Stimulated activated CD4-positive, alpha-beta T cell treated with anti-CD3 and anti-CD28 coated beads, Interleukin-12 subunit alpha, Interleukin-12 subunit beta, amount 100 ng/mL, for 48 hours (primary cell): ENCODE measurements around the gene LSR.
"Not testable (repeated sequence)": the region's sequence is repeated elsewhere in the genome, so short reads cannot be mapped to it uniquely, and the experiment has no call there.

Experiments used
- DNase-seq, 3 donors: peaks; one replicate each; pipeline ENCODE4 v3.0.0-alpha.2; 2020; ENCODE audit warnings: low read depth in 2 of 3, low spot score in 1 of 3

Gene LSR

GRCh38 chr19:35284153-35285094, 35.6 kb downstream of the LSR start:
- DNase-seq, result no peak

GRCh38 chr19:35285095-35285449, 36.3 kb downstream of the LSR start:
- no peak for DNase-seq

GRCh38 chr19:35285465-35285864, 36.7 kb downstream of the LSR start:
- DNase-seq, result not testable (repeated sequence)

GRCh38 chr19:35286101-35286500, 37.3 kb downstream of the LSR start:
- not testable (repeated sequence) for DNase-seq

GRCh38 chr19:35287713-35288112, 38.9 kb downstream of the LSR start:
- no peak for DNase-seq

- no peak for DNase-seq
Observed at GRCh38 chr19:35288331-35288730, 39.5 kb downstream of the LSR start.

GRCh38 chr19:35288906-35289305, 40.1 kb downstream of the LSR start:
- no peak for DNase-seq

GRCh38 chr19:35290381-35291127, 41.8 kb downstream of the LSR start:
- DNase-seq, result no peak

- no peak for DNase-seq
Observed at GRCh38 chr19:35291259-35291658, 42.5 kb downstream of the LSR start.

- DNase-seq, result no peak
Observed at GRCh38 chr19:35291916-35292315, 43.1 kb downstream of the LSR start, which contains the start of gene MAG. Gene MAG, plus strand, starts transcription at chr19:35292161. Its CDS starts 3,248 bp downstream, at chr19:35295409.

GRCh38 chr19:35292421-35293362, 43.9 kb downstream of the LSR start:
- DNase-seq, result no peak

- no peak for DNase-seq
Observed at GRCh38 chr19:35293363-35293739, 44.5 kb downstream of the LSR start.

- no peak for DNase-seq
Observed at GRCh38 chr19:35293808-35294207, 45.0 kb downstream of the LSR start.

GRCh38 chr19:35294328-35294727, 45.5 kb downstream of the LSR start:
- no peak for DNase-seq

- no peak for DNase-seq
Observed at GRCh38 chr19:35294859-35295791, 46.3 kb downstream of the LSR start.

- peak in 1 of 3 donors; percentile 30 for DNase-seq
Observed at GRCh38 chr19:35295792-35296462, 47.1 kb downstream of the LSR start.

- DNase-seq, result no peak
Observed at GRCh38 chr19:35296644-35297514, 48.1 kb downstream of the LSR start.

GRCh38 chr19:35297515-35297848, 48.7 kb downstream of the LSR start:
- no peak for DNase-seq

- no peak for DNase-seq
Observed at GRCh38 chr19:35297922-35298321, 49.1 kb downstream of the LSR start.
